NK-92 treated with Interleukin-12 subunit alpha and Interleukin-12 subunit beta, amount 100 ng/mL, for 24 hours (cell line): ENCODE data around the gene HPDL.
A peak's percentile ranks its signal among the peaks of the same experiment; 100 is the strongest.
"Not testable (repeated sequence)": the region's sequence is repeated elsewhere in the genome, so short reads cannot be mapped to it uniquely, and the experiment has no call there.

Experiments used
- DNase-seq: peaks from one replicate; lab custom pipeline; 2025; lab: John Stamatoyannopoulos, UW

Gene HPDL

DNA sequence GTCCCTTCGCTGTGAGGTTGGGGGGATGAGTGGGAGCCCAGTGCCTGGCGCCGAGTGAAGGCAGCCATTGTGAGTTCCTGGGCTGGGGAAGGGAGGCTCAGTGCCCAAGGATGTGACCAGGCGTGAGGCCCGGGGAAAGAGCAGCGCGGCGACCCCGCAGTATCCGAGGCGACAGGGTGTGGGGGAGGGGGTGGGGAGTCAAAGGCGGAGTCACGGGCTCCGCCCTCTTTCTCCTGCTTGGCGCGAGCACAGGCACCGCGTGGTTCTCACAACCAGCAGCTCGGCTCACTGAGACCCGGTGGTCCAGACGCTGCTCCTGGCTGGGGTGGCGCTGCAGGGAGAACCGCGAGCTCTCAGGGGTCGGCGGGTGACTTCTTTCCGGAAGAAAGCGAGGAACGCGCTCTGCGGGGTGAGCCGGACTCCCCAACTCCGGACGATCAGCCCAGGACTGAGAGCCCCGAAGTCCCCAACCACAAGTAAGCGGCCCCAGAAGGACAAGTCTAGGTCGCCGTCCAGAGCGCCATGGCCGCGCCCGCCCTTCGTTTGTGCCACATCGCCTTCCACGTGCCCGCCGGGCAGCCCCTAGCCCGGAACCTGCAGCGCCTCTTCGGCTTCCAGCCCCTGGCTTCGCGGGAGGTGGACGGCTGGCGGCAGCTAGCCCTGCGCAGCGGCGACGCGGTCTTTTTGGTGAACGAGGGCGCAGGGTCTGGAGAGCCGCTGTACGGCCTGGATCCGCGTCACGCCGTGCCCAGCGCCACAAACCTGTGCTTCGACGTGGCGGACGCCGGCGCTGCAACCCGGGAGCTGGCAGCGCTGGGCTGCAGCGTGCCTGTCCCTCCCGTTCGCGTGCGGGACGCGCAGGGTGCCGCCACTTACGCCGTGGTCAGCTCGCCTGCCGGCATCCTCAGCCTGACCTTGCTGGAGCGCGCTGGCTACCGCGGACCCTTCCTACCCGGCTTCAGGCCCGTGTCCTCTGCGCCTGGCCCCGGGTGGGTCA is at the start of gene HPDL:
Gene HPDL, plus strand, starts transcription at position 269 of the 997 bp plus-strand sequence. Its CDS starts 254 bp downstream, at position 523.
- peak; percentile 87 for DNase-seq

GRCh38 chr1:45282351-45282750 is 44.3 kb upstream of the HPDL start:
- no peak for DNase-seq

GRCh38 chr1:45284858-45285257 is 41.8 kb upstream of the HPDL start:
- DNase-seq = not testable (repeated sequence)

DNA sequence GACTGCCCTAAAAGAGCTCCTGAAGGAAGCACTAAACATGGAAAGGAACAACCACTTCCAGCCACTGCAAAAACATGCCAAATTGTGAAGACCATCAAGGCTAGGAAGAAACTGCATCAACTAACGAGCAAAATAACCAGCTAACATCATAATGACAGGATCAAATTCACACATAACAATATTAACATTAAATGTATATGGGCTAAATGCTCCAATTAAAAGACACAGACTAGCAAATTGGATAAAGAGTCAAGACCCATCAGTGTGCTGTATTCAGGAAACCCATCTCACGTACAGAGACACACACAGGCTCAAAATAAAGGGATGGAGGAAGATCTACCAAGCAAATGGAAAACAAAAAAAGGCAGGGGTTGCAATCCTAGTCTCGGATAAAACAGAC is 40.2 kb upstream of the HPDL start:
- DNase-seq = not testable (repeated sequence)

DNA sequence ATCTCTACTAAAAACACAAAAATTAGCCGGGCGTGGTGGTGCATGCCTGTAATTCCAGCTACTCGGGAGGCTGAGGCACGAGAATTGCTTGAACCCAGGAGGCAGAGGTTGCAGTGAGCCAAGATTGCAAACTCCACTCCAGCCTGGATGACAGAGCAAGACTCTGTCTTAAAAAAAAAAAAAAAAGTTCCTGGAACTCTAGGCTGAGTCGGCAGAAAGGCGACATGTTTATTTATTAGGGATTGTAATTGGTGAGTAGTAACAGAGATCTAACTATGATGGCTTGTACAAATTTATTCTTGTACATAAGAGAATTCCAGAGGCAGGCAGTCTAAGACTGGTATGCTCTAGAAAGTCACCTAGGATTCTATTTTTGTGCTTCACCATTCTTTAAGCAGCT is 35.7 kb upstream of the HPDL start:
- not testable (repeated sequence) for DNase-seq

DNA sequence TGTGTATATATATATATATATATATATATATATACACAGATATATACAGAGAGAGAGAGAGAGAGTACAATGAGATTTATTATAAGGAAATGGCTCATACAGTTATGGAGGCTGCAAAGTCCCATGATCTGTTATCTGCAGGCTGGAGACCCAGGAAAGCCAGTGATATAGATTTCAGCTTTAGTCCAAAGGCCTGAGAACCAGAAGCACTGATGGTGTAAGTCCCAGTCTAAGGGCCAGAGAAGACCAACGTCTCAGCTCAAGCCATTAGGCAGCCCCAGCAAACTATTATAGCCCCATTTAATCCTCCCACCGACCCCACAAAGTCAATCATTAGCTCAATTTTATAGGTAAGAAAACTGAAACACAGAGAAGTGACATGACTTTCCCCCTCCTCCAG is 35.0 kb upstream of the HPDL start:
- DNase-seq = no peak

GRCh38 chr1:45297666-45298356 is 28.9 kb upstream of the HPDL start:
- no peak for DNase-seq

- DNase-seq = no peak
Observed at GRCh38 chr1:45299296-45299695, 27.4 kb upstream of the HPDL start.

DNA sequence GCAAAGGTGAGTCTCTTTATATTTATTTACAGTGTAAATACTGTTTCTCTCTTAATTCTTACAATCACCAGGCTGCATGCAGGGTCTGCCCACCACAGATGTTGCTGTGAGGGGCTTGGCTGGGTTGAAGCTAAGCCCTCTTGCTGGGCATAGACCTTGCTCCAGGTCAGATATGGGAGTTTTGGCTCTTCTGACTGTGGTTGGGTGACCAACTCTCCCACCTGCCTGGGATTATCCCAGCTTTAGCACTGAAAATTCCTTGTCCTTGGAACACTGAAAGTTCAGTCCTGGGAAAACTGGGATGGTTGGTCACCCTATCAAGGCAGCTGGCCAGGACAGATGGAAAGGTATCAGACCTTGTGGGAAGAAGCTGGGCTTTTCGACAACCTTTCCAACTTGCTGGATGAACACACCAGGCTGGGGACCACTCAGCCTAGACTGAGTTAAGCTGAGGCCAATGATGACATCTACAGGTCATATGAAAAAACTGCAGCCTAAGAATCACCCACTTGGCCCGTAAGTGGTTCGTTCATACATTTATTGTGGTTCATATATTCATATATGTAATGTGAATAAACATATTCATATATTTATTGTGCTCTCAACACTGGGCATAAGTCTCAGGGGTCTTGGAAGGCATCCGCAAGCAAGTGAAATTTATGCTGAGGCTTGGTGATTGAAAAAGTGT is 26.6 kb upstream of the HPDL start:
- DNase-seq = no peak

DNA sequence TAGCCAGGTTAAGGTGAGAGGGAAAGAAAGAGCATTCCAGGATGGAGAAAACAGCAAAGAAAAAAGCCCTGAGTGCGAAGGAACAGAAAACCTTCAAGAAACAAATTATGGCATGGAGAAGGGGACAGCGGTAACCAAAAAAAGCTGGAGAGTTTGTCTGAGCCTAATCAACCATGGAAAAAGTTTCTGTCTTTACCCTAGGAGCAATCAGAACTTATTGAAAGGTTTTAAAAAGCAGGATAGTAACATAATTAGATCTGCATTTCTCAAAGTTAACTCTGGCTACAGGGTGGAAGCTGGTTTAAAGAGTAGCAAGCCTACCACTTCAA is 26.1 kb upstream of the HPDL start:
- DNase-seq = no peak

DNA sequence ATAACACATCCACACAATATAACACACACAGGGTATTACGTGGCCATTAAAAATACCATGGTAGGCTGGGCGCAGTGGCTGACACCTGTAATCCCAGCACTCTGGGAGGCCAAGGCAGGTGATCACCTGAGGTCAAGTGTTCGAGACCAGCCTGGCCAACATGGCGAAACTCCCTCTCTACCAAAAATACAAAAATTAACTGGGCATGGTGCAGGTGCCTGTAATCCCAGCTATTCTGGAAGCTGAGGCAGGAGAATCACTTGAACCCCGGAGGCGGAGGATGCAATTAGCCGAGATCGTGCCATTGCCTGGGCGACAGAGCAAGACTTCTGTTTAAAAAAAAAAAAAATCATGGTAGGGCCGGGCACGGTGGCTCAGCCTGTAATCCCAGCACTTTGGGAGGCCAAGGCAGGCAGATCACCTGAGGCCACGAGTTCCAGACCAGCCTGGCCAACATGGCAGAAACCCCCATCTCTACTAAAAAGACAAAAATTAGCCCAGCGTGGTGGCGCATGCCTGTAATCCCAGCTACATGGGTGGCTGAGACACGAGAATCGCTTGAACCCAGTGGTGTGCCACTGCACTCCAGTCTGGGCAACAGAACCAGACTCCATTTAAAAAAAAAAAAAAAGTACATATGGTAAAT is 24.1 kb upstream of the HPDL start:
- DNase-seq = no peak

GRCh38 chr1:45303520-45304310 is 23.0 kb upstream of the HPDL start:
- peak; percentile 97 for DNase-seq

DNA sequence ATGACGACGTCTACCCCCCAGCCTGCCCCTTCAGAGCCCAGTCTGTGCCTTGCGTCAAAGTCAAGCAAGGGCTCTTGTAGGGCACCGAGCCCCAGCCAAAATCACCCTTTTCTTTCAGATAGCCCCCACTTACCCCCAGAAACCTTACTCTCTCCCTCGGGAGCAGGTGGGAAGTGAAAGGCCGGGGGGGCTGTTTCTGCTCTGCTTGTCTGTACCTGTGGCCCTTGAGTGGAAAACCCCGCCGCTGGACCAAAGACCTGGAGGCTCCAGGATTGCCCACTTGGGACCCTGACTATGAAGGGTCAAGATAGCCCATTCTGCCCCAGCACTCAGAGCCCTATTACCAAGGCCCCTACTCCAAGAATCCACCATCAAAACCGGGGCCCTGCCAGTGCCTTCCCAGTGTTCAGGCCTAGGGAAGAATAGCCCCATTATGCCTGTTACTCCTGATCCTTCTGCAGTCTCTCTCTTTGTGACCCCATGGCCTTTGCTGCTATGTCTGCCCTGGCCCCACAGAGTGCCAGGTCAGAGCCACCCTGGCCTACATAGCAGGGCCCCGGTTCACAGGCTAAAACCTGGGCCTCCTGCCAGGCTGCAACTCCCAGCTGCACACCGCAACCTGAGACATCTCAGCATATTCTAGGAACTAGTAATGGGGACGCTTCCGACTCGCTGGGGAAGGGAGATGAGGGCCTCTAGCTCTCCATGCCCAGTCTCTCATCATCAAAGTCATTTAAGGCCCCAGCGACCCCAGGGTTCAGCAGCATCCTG is 22.2 kb upstream of the HPDL start:
- no peak for DNase-seq

DNA sequence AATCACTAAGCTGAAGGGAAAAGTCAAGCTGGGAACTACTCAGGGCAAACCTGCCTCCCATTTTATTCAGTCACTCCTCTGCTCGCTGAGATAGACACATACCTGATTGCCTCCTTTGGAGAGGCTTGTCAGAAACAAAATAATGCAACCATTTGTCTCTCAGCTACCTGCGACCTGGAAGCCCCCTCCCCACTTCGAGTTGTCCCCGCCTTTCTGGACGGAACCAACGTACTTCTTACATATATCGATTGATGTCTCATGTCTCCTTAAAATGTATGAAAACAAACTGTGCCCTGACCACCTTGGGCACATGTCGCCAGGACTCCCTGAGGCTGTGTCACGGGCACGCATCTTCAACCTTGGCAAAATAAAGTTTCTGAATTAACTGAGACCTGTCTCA is 21.5 kb upstream of the HPDL start:
- no peak for DNase-seq

GRCh38 chr1:45306319-45306718 is 20.4 kb upstream of the HPDL start:
- peak; percentile 47 for DNase-seq

DNA sequence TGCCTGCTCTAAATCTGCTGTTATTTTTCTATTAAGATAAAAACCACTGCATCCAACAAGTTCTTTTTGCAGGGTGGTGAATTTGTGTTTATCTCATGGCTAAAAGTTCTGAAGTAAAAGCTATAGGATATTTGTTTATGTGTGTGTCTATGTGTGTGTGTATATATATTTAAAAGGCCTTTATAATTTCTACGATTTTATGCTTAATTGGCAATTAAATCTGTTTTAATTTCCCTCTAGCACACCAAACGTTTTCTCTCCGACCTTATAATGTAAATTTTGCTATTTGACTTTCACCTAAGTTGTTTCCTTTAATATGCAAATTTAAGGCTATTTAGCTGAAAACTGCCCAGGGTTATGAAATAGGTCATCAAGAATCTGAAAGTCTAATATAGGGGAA is 19.8 kb upstream of the HPDL start:
- no peak for DNase-seq

DNA sequence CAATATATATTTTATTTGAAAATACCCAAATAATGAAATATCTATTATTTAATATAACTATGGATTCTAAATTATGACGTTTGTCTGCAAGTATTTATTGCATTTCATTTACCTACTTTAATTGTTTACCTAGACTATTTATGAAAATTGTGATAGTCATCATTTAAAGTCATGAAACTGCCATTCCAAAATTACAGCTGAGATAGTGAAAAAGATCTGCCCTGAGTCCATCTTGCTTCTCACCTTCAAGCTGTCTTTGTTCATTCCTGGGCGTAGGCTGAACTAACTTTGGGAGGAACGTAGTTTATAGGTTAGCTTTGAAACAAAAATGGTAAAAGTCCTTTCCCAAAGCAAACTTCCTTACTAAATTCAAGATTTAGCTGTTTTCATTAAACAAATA is 12.4 kb upstream of the HPDL start:
- DNase-seq = no peak

GRCh38 chr1:45317166-45317565 is 9.5 kb upstream of the HPDL start:
- no peak for DNase-seq

- no peak for DNase-seq
Observed at GRCh38 chr1:45319761-45320160, 6.9 kb upstream of the HPDL start.

- no peak for DNase-seq
Observed at GRCh38 chr1:45321444-45321843, 5.3 kb upstream of the HPDL start.
